Right lobe of liver (tissue), 6 donors: ENCODE measurements around the gene ARHGAP20. TPM values are rescaled to one million over a fixed set of nuclear protein-coding genes. Genes with fewer than 3 reads are reported as not detected.

Source experiments
- ATAC-seq, 4 donors: fragments of 200-7000 bp; cut with Tn5 transposase; one replicate each; pipeline ENCODE4 v1.9.1; 2020; ENCODE audit warnings: mild to moderate bottlenecking in 4 of 4, moderate library complexity in 4 of 4
- DNase-seq, 3 donors: peaks; one replicate each; pipeline ENCODE4 v3.0.0-alpha.2; 2020
- H3K27ac ChIP-seq, 3 donors: fragments of 200-600 bp; one replicate each; pipeline ENCODE4 v1.8.0; 2022
- H3K27me3 ChIP-seq, 2 donors: fragments of 200-600 bp; one replicate each; pipeline ENCODE4 v1.8.0; 2022
- H3K36me3 ChIP-seq, 4 donors: fragments of 200-600 bp; sonication (generic) in 1 of 4; one replicate each; pipeline versions ENCODE4 v1.5.1 to v1.8.0; 2017 to 2022; ENCODE audit warnings: control low read depth in 1 of 4
- H3K4me1 ChIP-seq, 4 donors: fragments of 200-600 bp; sonication (generic) in 1 of 4; one replicate each; pipeline versions ENCODE4 v1.5.1 to v1.8.0; 2017 to 2022; ENCODE audit warnings: control low read depth in 1 of 4
- H3K4me3 ChIP-seq, 3 donors: fragments of 200-600 bp; one replicate each; pipeline ENCODE4 v1.8.0; 2022
- H3K9me3 ChIP-seq, 4 donors: fragments of 200-600 bp; sonication (generic) in 1 of 4; one replicate each; pipeline versions ENCODE4 v1.5.1 to v1.8.0; 2017 to 2022; ENCODE audit warnings: control low read depth in 1 of 4
- CTCF ChIP-seq, 4 donors: fragments of 200-600 bp in 3 of 4; fragments of 450-650 bp in 1 of 4; IDR thresholded peaks; one replicate each; pipeline versions ENCODE4 v1.5.1 to v1.8.0; 2016 to 2022; ENCODE audit warnings: antibody characterized with exemption in 4 of 4, mild to moderate bottlenecking in 2 of 4
- POLR2A ChIP-seq: fragments of 450-650 bp; IDR thresholded peaks from one replicate; pipeline ENCODE4 v1.6.1; 2017; ENCODE audit warnings: antibody characterized with exemption, mild to moderate bottlenecking
- WGBS: methylation state at CpG from one replicate; pipeline ENCODE4 v1.1.6; 2018; ENCODE audit warnings: low coverage, low lambda C conversion rate; ENCODE audit not compliant: insufficient coverage; ENCODE audit errors: missing lambda C conversion rate; 5-methylcytosine and 5-hydroxymethylcytosine counted together
- intact Hi-C, 2 donors: fragments of 100-400 bp; cut with DNase I; formaldehyde crosslinking; loops; one replicate each; pipeline versions ENCODE4 v1.11.2 to v1.14.1; 2022
- total RNA-seq, 6 experiments: library from RNA; depleted of rRNA in 2 of 6; stranded (reverse); fragments of >200 nt in 2 of 6; fragmentation: NEBNext Ultra II Directional in 3 of 6; extraction: Animal tissue kit (Norgen Biotek cat#: 25700) in 3 of 6; gene quantifications; one replicate each; pipeline versions ENCODE4 v1.1.0 to v1.2.4, GENCODE V29; 2016 to 2023
- donor health status: DM: no; HTN: yes; CAD: no.
- donor health status: DM: no; HTN: no; CAD: no.
- donor health status: DM: no; HTN: no; CAD: no.
- donor health status: DM: no; HTN: yes; CAD: no.
- donor health status: DM: no; HTN: yes; CAD: no.

Gene ARHGAP20
- total RNA-seq, 6 experiments from 2014 or later, result 0.68 to 1.6 (median 0.98) TPM

- Histone ChIP-seq H3K36me3 (no peaks in the 10 kb centered on the region), H3K4me3 (no peak overlapping the region), H3K4me1 (peaks cover 0 to 15% (median 4%) of the 10 kb centered on the region in 4 donors), H3K27me3 (no peaks in the 10 kb centered on the region), H3K9me3 (no peaks in the 10 kb centered on the region), H3K27ac (no peak overlapping the region)
- no peak for TF ChIP-seq CTCF (IDR thresholded peaks at IDR 0.05)
- no peak for TF ChIP-seq POLR2A
- intact Hi-C loops, result no loop called here
- no peak for DNase-seq
- 54% methylated on average over 4 of the region's 4 CpGs for WGBS
- peak in 1 of 4 donors; percentile 44 for ATAC-seq
Measured at GRCh38 chr11:110587972-110588371, 124.3 kb downstream of the ARHGAP20 start.

DNA sequence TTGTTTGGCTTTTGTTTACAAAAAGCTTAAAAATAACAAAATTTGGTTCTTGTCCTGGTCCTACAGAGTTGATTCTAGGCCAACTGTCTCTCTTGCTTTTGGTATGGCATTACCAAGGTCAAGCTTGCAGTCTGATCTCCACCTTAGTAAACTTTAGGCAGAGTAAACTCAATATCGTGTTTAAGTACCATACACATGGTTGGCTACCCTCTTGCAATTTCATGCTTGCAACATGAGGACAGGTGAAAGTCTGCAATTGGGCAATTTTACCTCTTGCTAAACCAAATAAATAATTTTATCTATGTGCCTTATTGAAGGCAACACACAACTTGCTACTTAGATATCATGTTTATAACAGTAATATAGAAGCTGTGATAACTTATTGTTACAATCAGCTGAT is 125.1 kb downstream of the ARHGAP20 start:
- Histone ChIP-seq H3K4me1 (peaks cover 0 to 16% (median 4%) of the 10 kb centered on the region in 4 donors), H3K27ac (peak overlapping the region in 1 of 3 donors; percentile 1), H3K36me3 (no peaks in the 10 kb centered on the region), H3K4me3 (no peak overlapping the region), H3K9me3 (no peaks in the 10 kb centered on the region), H3K27me3 (no peaks in the 10 kb centered on the region)
- no peak for TF ChIP-seq CTCF (IDR thresholded peaks at IDR 0.05)
- TF ChIP-seq POLR2A, result no peak
- DNase-seq (peak in 1 of 3 donors; percentile 62), ATAC-seq (peak; percentile 89 to 97 (median 92))
- intact Hi-C loops, result no loop called here
- WGBS, result 17% methylated on average over 1 of the region's 1 CpG

- TF ChIP-seq POLR2A (no peak), CTCF (IDR thresholded peaks at IDR 0.05) (no peak)
- Histone ChIP-seq H3K36me3 (no peaks in the 10 kb centered on the region), H3K9me3 (no peaks in the 10 kb centered on the region), H3K27ac (no peak overlapping the region), H3K4me1 (peaks cover 0 to 16% (median 4%) of the 10 kb centered on the region in 4 donors), H3K27me3 (no peaks in the 10 kb centered on the region), H3K4me3 (no peak overlapping the region)
- intact Hi-C loops, result no loop called here
- DNase-seq, result no peak
- WGBS, result 100% methylated on average over 1 of the region's 1 CpG
- ATAC-seq, result no peak
Measured at GRCh38 chr11:110584150-110584549, 128.1 kb downstream of the ARHGAP20 start.

- no peak for DNase-seq
- H3K4me1 ChIP-seq, result peaks cover 0 to 16% (median 4%) of the 10 kb centered on the region in 4 donors
- no peak overlapping the region for H3K4me3 ChIP-seq
- no peak for ATAC-seq
- H3K27ac ChIP-seq, result no peak overlapping the region
- no peaks in the 10 kb centered on the region for H3K27me3 ChIP-seq
- WGBS, result 86% methylated on average over 2 of the region's 2 CpGs
- no peaks in the 10 kb centered on the region for H3K36me3 ChIP-seq
- no peaks in the 10 kb centered on the region for H3K9me3 ChIP-seq
- TF ChIP-seq POLR2A (no peak), CTCF (IDR thresholded peaks at IDR 0.05) (no peak)
- intact Hi-C loops, result no loop called here
Measured at GRCh38 chr11:110582728-110583432, 129.4 kb downstream of the ARHGAP20 start.
